Lung (tissue), 12 donors: ENCODE results near the gene TCTN3. TPM values are rescaled to one million over a fixed set of nuclear protein-coding genes. Genes with fewer than 3 reads are reported as not detected.

Experiments
- ATAC-seq: fragments of 200-7000 bp; cut with Tn5 transposase; one replicate; pipeline ENCODE4 v1.9.1; 2020; ENCODE audit warnings: moderate number of reproducible peaks; ENCODE audit not compliant: insufficient read depth, low FRiP score
- DNase-seq, 3 donors: peaks; one replicate each; pipeline ENCODE4 v3.0.0-alpha.2; 2013 to 2017
- H3K27ac ChIP-seq, 2 donors: one replicate each; pipeline ENCODE4 v1.5.1; 2013; ENCODE audit warnings: mild to moderate bottlenecking in 2 of 2, moderate library complexity in 2 of 2, control low read depth in 1 of 2, inconsistent platforms in 1 of 2, low read depth in 1 of 2, low read length in 1 of 2
- H3K27me3 ChIP-seq, 3 donors: one replicate each; pipeline ENCODE4 v1.5.1; 2013; ENCODE audit warnings: low read length in 2 of 3; ENCODE audit not compliant: control insufficient read depth in 3 of 3, insufficient read depth in 3 of 3
- H3K36me3 ChIP-seq, 4 donors: one replicate each; pipeline ENCODE4 v1.5.1; 2013; ENCODE audit warnings: low read length in 4 of 4, mild to moderate bottlenecking in 1 of 4, moderate library complexity in 1 of 4; ENCODE audit not compliant: control insufficient read depth in 4 of 4, insufficient read depth in 4 of 4
- H3K4me1 ChIP-seq, 5 donors: one replicate each; pipeline ENCODE4 v1.5.1; 2013; ENCODE audit warnings: low read length in 5 of 5, mild to moderate bottlenecking in 2 of 5, moderate library complexity in 1 of 5; ENCODE audit not compliant: control insufficient read depth in 5 of 5, insufficient read depth in 5 of 5
- H3K4me3 ChIP-seq: one replicate; pipeline ENCODE4 v1.5.1; 2013; ENCODE audit warnings: mild to moderate bottlenecking, control low read depth, moderate library complexity
- H3K9ac ChIP-seq, 2 donors: one replicate each; pipeline ENCODE4 v1.5.1; 2013; ENCODE audit warnings: low read length in 2 of 2, control low read depth in 1 of 2; ENCODE audit not compliant: insufficient read depth in 1 of 2
- H3K9me3 ChIP-seq, 4 donors: one replicate each; pipeline ENCODE4 v1.5.1; 2013; ENCODE audit warnings: low read length in 3 of 4, mild to moderate bottlenecking in 1 of 4, moderate library complexity in 1 of 4; ENCODE audit not compliant: control insufficient read depth in 4 of 4, insufficient read depth in 3 of 4
- WGBS, 2 donors: extraction: QIAGEN DNeasy Blood & Tissue Kit; methylation state at CpG; one replicate each; pipeline ENCODE4 v1.1.7; 2013; 5-methylcytosine and 5-hydroxymethylcytosine counted together
- polyA plus RNA-seq, 2 donors: library from polyadenylated mRNA; stranded (reverse); fragments of 200-250 nt; gene quantifications; one replicate each; pipeline ENCODE4 v1.2.1, GENCODE V29; 2013
- total RNA-seq, 2 donors: library from RNA; depleted of rRNA in 1 of 2; stranded (reverse); fragments of >200 nt in 1 of 2; gene quantifications; one replicate each; pipeline ENCODE4 v1.2.1, GENCODE V29; 2014 to 2021
- TF ChIP-seq, protein P1 (sequence below): IDR thresholded peaks from 2 replicates; pipeline ENCODE4 v1.5.1; 2012; ENCODE audit warnings: mild to moderate bottlenecking; ENCODE audit errors: control extremely low read depth, extremely low read depth
- donor health status: control.
- donor health status: control.
- donor health status: Bipolar disorder and iron deficiency.
- donor health status: healthy.
- donor health status: DM: yes; HTN: yes; CAD: no.

TCTN3 gene
- total and polyA plus RNA-seq, 4 donors: 13.1 to 43.2 (median 29.8) TPM

DNA sequence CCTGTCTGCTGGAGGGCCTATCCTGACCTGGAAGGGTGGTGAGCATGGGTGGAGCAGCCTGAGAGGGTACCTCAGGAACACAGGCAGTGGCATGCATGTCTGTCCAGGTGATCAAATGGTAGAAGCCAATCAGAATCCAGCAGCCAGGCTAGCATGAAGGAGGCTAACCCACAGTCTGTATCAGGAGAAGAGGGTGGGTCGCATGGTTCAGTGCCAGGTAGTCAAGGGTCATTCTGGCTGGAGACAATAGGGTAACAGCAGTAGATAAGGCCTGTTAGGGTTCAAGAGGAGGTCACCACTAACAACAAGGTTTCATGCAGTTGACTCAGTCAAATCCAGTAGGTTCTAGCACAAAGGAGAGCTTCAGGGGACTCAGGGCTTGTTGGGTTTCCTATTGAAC is 47.6 kb downstream of the TCTN3 start:
- WGBS, 2 donors: 74 to 91% methylated on average over 1 of the region's 1 CpG
- Histone ChIP-seq H3K36me3 (peaks cover 13 to 31% (median 19%) of the 10 kb centered on the region in 4 donors), H3K9ac (no peak overlapping the region), H3K9me3 (no peaks in the 10 kb centered on the region), H3K4me3 (no peak overlapping the region), H3K27ac (no peak overlapping the region), H3K27me3 (no peaks in the 10 kb centered on the region), H3K4me1 (peaks cover 0 to 9% (median 0%) of the 10 kb centered on the region in 5 donors)
- no peak for ATAC-seq
- TF ChIP-seq, protein P1, sequence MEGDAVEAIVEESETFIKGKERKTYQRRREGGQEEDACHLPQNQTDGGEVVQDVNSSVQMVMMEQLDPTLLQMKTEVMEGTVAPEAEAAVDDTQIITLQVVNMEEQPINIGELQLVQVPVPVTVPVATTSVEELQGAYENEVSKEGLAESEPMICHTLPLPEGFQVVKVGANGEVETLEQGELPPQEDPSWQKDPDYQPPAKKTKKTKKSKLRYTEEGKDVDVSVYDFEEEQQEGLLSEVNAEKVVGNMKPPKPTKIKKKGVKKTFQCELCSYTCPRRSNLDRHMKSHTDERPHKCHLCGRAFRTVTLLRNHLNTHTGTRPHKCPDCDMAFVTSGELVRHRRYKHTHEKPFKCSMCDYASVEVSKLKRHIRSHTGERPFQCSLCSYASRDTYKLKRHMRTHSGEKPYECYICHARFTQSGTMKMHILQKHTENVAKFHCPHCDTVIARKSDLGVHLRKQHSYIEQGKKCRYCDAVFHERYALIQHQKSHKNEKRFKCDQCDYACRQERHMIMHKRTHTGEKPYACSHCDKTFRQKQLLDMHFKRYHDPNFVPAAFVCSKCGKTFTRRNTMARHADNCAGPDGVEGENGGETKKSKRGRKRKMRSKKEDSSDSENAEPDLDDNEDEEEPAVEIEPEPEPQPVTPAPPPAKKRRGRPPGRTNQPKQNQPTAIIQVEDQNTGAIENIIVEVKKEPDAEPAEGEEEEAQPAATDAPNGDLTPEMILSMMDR: no peak
- no peak for DNase-seq

DNA sequence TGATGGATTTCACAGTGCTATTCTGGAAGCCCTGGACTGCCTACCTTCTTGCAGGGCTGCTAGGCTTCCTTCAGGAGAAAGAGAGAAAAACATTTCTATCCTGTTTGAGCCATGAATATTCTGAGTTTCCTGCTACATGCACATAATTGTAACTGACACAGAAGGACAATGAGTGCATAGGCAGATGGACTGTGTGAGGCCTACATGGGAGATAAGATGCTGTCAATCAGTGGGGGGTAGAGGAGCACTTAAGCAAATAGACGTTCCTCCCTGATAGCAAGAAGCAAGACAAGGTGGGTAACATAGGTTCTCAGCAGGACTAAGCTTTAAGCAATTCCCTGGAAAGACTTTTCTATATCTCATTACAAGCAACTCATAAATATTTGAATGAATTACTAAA is 48.8 kb downstream of the TCTN3 start:
- H3K36me3 ChIP-seq: peaks cover 14 to 39% (median 22%) of the 10 kb centered on the region in 4 donors
- TF ChIP-seq, protein P1: no peak
- H3K4me1 ChIP-seq: peaks cover 0 to 9% (median 0%) of the 10 kb centered on the region in 5 donors
- H3K27me3 ChIP-seq: no peaks in the 10 kb centered on the region
- no peak for DNase-seq
- ATAC-seq: no peak
- H3K27ac ChIP-seq: no peak overlapping the region
- no peak overlapping the region for H3K9ac ChIP-seq
- no peaks in the 10 kb centered on the region for H3K9me3 ChIP-seq
- 55 to 75% methylated on average over 1 of the region's 1 CpG for WGBS, 2 donors
- no peak overlapping the region for H3K4me3 ChIP-seq

DNA sequence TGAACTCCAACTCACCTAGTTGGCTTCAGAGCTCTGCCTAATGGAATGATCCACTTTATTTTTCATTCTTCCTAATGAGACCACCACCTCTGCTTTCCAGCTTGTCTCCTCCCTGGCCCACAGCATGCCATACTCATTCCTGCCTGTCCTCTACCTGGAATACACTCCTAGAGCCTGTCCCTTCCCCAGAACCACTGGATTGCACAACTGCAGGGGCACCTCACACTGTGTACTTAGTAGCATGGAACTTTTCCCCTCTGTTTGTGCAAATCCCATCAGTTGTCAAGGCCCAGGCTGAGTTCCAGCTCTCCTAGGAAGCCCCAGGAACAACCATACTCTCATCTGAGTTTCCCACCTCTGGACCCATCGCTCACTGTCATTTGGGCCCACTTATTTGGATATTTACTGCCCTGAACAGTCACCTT is 52.8 kb downstream of the TCTN3 start:
- TF ChIP-seq, protein P1: no peak
- peaks cover 0 to 5% (median 0%) of the 10 kb centered on the region in 5 donors for H3K4me1 ChIP-seq
- H3K36me3 ChIP-seq: peaks cover 19 to 45% (median 26%) of the 10 kb centered on the region in 4 donors
- no peak for ATAC-seq
- H3K9ac ChIP-seq: no peak overlapping the region
- no peak for DNase-seq
- no peak overlapping the region for H3K4me3 ChIP-seq
- H3K27me3 ChIP-seq: no peaks in the 10 kb centered on the region
- 97 to 100% methylated on average over 1 of the region's 1 CpG for WGBS, 2 donors
- H3K27ac ChIP-seq: no peak overlapping the region
- H3K9me3 ChIP-seq: no peaks in the 10 kb centered on the region

DNA sequence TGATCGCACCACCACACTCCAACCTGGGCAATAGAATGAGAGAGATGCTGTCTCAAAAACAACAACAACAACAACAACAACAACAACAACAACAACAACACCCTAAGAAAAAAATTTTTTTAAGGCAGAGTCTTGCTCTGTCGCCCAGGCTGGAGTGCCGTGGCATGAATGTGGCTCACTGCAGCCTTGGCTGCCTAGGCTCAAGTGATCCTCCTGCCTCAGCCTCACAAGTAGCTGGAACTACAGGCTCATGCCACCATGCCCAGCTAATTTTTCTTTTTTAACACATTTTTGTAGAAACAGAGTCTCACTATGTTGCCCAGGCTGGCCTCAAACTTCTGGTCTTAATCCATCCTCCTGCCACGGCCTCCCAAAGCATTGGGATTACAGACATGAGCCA is 55.8 kb downstream of the TCTN3 start:
- Histone ChIP-seq H3K27me3 (no peaks in the 10 kb centered on the region), H3K4me1 (no peaks in the 10 kb centered on the region), H3K4me3 (no peak overlapping the region), H3K27ac (no peak overlapping the region), H3K9me3 (no peaks in the 10 kb centered on the region), H3K36me3 (peaks cover 29 to 60% (median 40%) of the 10 kb centered on the region in 4 donors), H3K9ac (no peak overlapping the region)
- DNase-seq (no peak), ATAC-seq (no peak)
- 88 to 98% methylated on average over 4 of the region's 4 CpGs for WGBS, 2 donors
- TF ChIP-seq, protein P1: no peak
